GM21737 (cell line): ENCODE data around the gene NF2.

Experiments
- ATAC-seq: cut with Tn5 transposase; IDR thresholded peaks from one replicate; pipeline ENCODE4 v1.9.1; 2021; ENCODE audit warnings: mild to moderate bottlenecking, moderate library complexity; ENCODE audit not compliant: unreplicated experiment

Gene NF2

DNA sequence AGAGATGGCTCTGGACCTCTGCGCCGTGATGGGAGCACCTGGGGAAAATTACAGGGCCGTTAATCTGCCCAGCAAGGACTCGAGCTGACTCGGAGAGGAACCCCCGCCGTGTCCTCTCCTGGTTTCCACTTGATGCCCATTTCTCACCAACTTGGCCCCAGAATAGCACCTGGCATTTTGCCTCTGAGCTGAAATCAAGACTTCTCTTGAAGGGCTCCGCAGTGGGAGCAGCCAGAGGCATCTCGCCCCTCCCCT is 97.4 kb downstream of the NF2 start:
- ATAC-seq, result no peak

DNA sequence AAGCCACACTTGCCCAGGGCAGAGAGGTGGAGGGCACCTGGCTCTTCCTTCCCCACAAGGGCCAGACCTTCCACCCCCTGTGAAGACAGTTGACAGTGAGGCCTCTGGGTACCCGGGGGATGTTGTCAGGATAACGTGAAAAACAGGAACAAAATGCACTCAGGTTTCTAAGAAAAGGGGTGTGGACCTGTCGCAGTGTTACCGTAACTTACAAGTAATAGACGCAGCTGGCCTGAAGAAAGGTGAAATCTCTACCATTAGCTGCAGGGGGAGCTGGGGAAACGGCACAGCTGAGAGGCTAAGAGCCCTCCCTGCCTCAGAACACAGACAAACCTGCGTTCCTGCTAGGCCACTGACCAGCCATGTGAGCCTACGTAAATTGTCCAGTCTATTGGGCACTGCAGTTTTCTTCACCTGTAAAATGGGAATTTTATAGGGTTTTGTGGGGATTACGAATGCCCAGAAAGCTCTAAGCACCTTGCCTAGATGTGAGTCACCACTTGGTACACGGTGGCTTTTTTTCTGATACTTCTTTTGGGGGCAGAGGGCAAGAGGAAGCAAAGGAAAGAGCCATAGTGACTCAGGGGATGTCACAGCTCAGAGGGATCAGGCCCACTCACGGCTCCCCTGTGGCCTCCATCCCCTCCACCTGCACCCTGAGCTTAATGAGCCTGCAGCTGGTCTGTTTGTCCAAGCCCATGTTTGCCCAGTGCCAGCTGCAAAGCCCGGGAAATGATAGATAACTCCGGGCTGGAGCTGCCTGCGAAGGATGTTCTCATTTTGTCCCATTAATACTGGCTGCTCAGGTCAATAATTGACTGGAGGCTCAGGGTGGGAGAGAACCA is 97.9 kb downstream of the NF2 start:
- ATAC-seq, result no peak

DNA sequence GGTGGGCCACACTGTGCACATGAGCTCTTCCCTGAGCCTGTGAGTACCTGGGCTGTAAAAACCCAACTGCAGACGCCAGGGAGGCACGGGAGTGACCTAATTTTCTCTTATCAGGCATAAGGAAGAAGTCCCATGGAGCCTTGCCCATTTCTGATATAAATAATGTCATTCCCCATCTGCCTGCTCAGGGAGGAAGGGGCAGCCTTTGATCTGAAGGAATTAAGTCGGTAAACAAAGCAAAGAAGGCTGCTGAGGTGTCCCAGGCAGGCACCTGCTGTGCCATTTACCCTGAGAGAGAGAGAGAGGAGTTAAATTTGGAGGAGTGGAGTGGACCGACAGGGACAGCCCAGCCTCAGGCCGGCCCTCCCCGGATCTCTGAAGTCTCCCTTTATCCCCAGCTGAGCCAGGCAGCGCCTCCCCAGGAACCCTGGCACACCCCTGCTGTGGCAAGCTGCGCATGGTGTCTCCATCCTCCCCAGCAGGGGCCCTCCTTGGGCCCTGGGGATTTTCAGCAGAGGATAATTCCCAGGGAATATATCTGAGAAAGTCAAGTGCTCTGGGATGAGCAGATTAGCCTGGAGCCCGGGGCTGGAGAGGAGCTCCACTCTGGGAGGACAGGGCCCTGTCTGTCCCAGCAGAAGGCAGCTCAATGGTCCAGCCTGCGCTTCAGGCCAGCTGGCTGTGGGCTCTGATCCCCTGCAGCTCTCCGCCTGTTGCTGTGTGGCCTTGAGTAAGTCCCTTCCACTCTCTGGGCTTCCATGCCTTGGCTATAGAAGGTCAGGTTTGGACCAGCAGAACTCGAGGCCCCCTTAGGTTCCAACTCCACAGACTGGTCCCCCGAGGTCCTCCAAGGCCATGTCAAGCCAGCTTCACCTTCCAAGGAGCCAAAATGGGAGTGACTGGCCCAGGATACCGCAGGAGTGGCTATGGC is 98.8 kb downstream of the NF2 start:
- no peak for ATAC-seq

DNA sequence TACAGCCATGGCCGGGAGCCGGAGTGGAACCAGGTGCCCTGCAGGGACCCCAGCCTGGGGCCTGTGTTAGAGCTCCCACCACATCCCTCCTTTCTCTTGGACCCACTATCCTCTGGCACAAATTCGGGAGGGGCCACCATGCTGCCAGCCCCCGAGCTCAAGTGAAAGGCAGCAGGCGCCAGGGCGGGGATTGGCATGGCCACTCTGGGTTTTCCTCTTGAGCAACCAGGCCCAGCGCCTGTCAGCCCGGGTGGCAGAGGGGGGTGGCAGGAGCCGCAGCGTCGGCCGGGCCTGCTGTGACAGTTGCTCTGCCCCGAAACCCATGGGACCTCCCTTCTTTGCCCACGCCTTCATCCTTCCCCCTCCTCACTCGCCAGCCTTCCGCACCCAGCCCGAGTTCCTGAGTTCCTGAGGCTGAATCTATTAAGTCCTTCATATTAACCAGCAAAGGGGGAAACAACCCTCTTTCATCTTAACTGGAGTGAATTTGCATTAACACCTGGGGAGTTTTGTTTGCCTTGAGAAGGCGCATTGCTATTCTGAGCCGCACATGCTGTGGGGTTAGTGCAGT is 99.6 kb downstream of the NF2 start:
- no peak for ATAC-seq

DNA sequence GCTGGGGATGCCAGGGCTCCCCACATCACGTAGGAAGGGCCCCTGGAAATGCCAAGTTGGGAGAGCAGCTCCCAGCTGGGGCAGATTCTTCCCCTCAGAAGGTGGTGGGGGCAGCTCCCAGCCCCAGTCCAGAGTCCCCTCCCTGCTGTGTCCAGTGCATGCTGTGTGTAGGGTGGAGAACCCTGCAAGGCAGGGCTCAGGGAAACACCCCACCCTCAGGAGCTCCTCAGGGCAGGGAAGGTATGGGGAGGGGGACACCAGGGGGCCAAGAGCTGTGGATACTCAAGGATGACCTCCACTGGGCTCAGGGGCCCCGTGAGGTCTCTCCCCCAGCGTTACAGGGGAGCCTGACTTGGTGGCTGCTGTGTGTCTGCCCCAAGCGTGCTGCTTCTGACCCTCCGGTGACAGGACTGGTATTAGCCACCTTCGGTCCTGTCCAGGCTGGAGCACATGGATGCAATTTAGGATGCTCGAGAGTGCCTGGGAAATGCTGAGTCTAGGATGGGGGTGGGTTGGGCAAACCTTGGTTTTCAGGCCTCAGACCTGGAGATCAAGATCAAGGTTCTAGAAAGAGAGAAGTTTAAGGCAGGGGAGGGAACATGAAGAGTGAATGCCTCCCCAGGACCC is 100.2 kb downstream of the NF2 start:
- ATAC-seq, result no peak

DNA sequence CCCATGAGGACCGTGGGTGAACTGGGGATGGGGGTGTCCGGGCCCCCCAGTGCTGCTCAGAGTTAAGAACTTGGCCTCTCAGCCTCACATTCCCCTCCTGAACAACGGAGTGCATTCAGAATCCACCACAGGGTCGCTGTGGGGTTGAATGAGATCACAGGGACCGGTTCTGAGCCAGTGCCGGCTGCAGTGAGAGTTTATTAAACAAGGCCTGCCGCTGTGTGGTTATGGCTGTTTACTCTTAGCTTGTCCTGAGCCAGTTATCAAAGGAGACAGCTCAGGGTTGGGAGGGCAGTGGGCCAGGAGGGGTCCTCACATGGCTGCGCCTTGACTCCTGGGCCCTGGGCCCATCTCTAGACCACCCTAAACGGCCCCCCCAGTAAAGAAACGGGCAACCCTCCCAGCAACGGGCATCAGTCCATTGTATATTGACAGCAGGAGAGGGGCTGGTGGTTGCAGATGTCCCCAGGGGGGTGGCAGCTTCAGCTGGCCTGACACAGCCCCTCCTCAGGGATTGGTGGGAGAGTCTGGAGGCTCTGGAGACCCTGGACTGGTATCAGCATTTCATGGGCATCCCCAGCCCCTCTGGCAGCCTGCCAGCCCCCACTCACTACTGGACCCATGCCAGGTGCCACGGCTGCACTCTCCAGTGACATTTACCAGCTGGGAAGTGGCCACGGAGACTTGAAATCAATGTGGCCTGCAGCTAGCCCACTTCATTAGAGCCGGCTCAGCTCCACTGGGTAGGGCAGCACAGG is 101.3 kb downstream of the NF2 start:
- no peak for ATAC-seq

DNA sequence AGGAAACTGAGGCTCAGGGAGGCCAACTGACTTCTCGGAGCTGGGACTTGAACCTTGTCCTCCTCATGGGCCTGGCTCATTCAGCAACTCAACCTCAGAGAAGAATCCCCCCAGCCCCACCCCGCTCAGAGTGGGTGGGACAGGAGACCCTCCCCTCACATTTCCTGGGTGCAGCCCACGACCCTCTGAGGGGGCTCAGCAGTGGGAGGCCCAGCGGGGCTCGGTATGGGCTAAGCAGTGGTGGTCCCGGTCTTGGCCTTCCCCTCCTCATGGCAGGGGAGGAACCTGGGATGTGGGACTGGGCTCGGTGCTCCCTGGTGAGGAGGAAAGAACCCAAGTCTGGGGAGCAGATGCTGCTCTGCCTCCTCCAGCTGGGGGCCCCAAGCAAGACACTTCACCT is 102.2 kb downstream of the NF2 start:
- ATAC-seq, result no peak

DNA sequence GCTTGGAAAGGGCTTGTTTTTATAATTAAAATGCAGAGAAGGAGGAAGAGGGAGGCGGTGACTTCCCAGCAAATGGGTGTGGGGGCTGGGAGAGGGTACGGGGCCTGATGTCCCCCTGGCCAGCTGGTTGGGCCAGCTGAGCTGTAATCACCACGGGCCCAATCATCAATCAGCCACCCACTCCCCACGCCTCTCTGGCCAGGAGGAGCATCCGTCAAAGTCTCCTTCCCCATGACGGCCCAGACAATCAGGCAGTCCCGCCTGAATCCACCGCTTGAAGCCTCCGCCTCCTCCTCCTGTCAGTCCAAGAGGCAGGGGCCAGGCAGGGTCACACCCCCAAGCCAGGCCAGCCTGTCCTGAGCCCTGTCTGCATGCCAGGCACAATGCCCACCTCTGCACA is 103.1 kb downstream of the NF2 start:
- no peak for ATAC-seq

DNA sequence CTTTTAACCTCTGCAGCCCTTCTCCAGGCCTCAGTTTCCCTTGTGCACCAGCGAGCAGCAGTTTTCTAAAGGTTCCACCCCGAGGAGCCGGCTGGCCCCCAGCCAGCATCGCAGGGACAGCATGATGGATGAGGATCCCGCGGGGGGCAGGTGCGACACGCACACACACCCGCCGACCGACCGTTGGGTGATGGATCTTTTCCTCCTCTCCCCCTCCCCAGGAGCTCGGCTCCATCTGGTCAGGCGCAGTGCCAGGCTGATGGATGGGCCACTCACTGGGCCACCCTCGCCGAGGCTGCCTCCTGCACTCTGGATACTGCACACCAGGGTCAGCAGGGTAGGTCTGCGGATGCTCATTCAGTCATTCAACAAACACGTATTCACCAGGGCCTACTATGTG is 103.6 kb downstream of the NF2 start:
- ATAC-seq, result no peak

DNA sequence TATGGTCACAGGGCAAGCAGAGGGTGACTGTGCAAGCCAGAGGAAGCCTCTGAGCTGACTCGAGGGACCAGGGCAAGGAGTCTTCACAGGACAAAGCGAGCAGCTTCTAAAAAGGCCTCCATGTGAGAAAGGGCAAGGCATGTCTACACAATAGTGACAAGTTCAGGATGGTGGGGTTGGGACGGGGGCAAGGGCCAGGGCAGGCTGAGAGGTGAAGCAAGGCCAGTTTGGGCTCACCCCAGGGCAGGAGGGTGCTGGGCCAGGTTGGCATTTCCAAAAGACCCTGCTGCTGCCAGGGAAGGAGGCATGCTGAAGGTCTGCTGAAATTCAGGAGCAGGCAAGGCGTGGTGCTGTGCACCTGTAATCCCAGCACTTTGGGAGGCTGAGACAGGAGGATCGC is 104.0 kb downstream of the NF2 start:
- no peak for ATAC-seq

DNA sequence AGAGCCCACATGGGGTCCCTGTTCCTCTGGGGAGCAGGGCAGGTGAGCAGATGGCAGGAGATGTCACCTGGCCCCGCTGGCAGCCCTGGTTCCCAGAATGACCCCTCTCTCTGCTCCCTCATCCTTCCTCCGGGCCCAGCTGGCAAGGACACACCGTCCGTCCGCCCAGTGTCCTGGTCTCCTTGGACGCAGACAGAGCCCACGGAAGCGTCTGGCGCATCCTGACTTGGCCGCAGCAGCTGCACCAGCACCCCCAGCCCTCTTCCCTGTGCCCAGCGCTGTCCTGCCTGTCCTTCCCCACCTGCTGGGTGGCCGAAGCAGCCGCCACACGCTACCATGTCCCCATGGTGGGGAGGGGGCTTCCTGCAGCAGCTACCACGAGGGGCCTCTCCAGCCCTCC is 106.8 kb downstream of the NF2 start:
- ATAC-seq, result no peak

DNA sequence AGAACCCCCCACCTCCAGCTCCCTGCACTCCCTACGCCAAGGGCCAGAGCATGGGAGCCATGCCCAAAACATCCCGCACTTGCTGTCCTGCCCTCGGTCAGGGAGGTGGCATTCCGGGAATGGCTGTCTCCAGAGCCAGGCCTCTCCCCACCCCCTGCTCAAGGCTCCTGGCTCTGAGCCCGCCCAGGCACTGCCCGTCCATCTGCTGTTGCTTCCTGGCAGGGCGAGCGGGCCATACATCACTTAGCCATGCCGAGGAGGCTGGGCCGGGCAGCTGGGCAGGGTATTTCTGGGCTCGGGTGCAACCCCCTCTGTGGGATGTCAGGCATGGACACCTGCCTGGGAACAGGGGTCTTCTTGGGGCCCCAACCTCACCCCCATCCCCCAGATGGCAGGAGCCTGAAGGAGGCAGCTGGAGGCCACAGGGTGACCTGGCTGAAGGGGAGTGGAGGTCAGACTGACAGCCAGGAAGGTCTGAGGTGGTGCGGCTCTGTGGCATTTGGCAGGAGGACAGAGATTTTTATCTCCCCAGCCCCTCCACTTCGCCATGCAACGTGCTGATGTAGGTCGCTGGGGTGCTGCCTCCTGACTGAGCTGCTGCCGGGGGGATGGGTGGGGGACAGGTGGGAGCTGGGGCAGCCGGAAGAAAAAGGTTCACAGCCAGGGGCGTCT is 107.6 kb downstream of the NF2 start:
- no peak for ATAC-seq

DNA sequence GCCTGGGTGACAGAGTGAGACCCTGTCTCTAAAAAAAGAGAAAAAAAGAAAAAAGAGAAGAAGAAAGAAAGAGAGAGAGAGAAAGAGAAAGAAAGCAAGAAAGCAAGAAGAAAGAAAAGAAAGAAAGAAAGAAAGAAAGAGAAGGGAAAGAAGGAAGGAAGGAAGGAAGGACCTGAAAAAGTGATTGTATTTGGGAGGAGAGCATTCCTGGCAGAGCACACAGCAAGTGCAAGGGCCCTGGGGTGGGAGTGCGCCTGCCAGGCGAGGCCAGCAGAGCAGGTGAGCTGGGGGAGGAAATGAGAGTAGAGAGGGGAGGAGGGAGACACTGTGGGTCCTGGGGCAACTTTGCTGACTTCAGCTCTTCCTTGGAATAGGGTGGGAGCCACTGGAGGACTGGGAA is 108.7 kb downstream of the NF2 start:
- no peak for ATAC-seq

DNA sequence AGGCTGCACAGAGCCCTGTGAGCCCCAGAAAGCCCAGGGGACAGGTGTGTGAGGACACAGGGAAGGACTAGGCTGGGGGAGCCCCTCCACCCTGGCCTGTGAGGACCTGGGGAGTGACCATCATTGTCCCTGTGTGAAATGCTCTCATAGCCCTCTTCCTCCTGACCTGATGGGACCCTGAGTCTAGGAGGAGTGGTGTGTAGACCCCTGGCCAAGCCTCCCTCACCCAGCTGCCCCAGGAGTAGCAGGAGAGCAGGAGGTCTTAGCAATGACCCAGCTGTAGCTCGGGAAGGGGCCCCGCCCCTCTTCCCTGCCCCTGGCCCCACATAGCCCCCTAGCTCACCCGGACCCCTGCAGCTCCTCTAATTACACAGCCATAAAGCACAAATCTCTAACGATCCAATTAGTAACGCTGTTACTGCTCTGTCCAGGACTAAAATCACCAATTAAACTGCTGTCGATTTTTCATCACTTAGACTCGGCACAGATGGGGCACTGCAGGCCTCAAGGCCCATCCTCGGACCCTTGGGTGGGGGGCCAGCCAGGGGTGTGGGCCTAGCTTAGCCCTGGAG is 109.8 kb downstream of the NF2 start:
- ATAC-seq, result no peak

DNA sequence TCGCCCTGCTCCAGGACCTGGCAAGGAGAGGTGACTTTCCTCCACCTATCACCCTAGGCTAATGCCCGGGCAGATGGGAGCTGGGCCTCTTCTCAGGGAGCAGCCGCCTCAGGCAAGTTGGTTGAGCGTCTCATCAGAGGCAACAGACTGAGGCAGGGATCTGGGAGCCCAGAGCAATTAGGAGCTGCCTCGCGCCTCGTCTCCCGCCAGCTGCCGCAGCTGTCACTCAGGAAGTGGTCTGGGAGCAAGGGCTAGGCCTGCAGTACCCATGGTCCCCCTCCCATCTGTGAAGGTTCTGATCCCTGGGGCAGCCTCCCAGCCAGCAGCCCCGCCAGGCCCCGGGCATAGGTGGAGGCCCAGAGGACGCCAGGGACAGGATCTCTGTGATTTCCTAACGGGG is 111.8 kb downstream of the NF2 start:
- no peak for ATAC-seq

DNA sequence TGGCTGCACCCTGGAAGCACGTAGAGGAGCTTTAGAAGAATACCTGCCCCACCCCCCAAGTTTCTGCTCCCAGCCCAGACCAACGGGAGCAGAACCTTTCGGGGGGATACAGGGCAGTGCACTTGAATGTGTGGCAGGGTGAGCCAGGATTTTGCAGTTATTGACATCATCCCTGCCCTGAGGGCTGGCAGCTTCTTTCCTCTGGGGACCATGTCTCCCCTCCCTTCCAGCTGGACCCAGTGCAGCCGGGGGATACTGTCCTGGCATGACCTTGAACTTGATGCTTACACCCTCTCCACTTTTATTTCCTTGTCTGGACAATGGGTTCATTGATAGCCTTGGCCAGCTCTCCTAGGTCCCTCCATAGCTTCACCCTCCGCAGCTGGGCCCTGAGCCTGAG is 112.3 kb downstream of the NF2 start:
- no peak for ATAC-seq

DNA sequence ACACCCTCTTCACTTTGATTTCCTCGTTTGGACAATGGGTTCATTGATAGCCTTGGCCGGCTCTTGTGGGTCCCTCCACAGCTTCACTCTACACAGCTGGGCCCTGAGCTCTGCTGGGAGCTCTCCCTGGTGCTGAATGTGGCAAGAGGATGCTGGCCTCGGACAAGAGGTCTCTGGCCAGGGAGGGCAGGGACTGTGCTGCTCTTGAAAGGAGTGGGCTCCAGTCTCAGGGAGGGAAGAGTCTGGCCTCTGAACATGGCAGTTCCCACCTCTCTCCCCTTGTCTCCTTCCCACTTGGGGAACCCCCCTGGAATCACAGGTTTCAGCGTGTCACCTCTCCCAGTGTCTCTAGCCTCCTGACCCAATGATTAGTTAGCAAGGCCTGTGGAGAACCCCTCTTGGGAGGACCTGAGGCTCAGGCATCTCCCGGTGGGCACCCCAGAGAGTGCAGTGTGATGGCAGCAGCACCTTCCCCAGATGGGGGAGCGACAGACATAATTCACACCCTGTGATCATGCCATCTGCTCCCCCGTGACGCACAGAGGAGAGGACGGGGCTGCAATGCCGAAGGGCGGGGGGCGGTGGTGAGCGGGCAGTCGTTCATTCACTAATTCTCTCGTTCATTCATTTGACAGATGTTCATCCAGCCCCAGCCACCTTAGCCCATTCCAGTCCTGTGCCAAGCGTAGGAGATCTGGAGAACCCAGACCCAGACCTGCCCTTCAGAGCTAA is 113.5 kb downstream of the NF2 start:
- no peak for ATAC-seq

DNA sequence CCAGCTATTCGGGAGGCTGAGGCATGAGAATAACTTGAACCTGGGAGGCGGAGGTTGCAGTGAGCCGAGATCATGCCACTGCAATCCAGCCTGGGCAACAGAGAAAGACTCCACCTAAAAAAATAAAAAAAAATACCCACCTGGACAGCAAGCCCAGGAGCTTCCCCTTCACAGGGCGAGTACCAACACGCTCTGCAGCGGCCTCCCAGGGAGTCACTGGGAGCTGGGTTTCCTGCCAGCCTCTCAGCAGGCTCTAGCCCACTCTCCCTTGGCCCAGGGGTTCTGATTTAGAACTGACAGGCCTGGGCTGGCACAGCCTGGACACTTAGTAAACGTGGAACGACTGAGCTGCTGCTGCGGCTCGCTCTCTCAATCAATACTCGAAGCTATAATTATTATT is 114.4 kb downstream of the NF2 start:
- ATAC-seq, result no peak
